Small intestine (tissue), 7 donors: ENCODE results near the gene CASQ1. TPM values are rescaled to one million over a fixed set of nuclear protein-coding genes. Genes with fewer than 3 reads are reported as not detected.

Experiments
- DNase-seq, 2 donors: peaks; one replicate each; pipeline versions ENCODE4 v3.0.0 to v3.0.0-alpha.2; 2013
- FAIRE-seq: peaks from 2 replicates; lab custom pipeline; 2012; peaks lifted over from hg19 to GRCh38; lab: Jason Lieb, UNC
- H3K27ac ChIP-seq, 3 donors: one replicate each; pipeline ENCODE4 v1.5.1; 2013; ENCODE audit warnings: low read length in 2 of 3, mild to moderate bottlenecking in 2 of 3, control low read depth in 1 of 3, inconsistent platforms in 1 of 3, low read depth in 1 of 3, moderate library complexity in 1 of 3
- H3K27me3 ChIP-seq, 3 donors: one replicate each; pipeline ENCODE4 v1.6.1; 2013; ENCODE audit warnings: low read length in 3 of 3, inconsistent platforms in 1 of 3; ENCODE audit not compliant: control insufficient read depth in 3 of 3, insufficient read depth in 3 of 3
- H3K36me3 ChIP-seq, 3 donors: one replicate each; pipeline ENCODE4 v1.6.1; 2013; ENCODE audit warnings: low read length in 3 of 3, inconsistent platforms in 1 of 3, low read depth in 1 of 3, mild to moderate bottlenecking in 1 of 3, moderate library complexity in 1 of 3; ENCODE audit not compliant: control insufficient read depth in 3 of 3, insufficient read depth in 2 of 3
- H3K4me1 ChIP-seq, 3 donors: one replicate each; pipeline ENCODE4 v1.6.1; 2013; ENCODE audit warnings: low read length in 2 of 3, inconsistent platforms in 1 of 3, low read depth in 1 of 3, mild to moderate bottlenecking in 1 of 3, moderate library complexity in 1 of 3; ENCODE audit not compliant: control insufficient read depth in 3 of 3, insufficient read depth in 2 of 3
- H3K4me3 ChIP-seq, 3 donors: one replicate each; pipeline ENCODE4 v1.5.1; 2013; ENCODE audit warnings: low read length in 3 of 3, control low read depth in 1 of 3, inconsistent platforms in 1 of 3, low read depth in 1 of 3, mild to moderate bottlenecking in 1 of 3, moderate library complexity in 1 of 3
- H3K9me3 ChIP-seq, 2 donors: one replicate each; pipeline ENCODE4 v1.6.1; 2013; ENCODE audit warnings: low read depth in 1 of 2, low read length in 1 of 2; ENCODE audit not compliant: control insufficient read depth in 2 of 2, insufficient read depth in 1 of 2
- WGBS, 3 donors: extraction: QIAGEN DNeasy Blood & Tissue Kit; methylation state at CpG; one replicate each; pipeline ENCODE4 v1.1.7; 2013; 5-methylcytosine and 5-hydroxymethylcytosine counted together
- polyA plus RNA-seq, 4 donors: library from polyadenylated mRNA; stranded (reverse) in 3 of 4; unstranded in 1 of 4; fragments of 200-250 nt in 3 of 4; fragments of 120-200 nt in 1 of 4; gene quantifications; one replicate each; pipeline versions ENCODE4 v1.2.1 to v1.2.3, GENCODE V29; 2013
- donor health status: healthy with polysubstance abuse.
- donor health status: control.
- donor health status: control.
- donor health status: Bipolar disorder and iron deficiency.
- donor health status: healthy.

The CASQ1 gene
- polyA plus RNA-seq, 4 donors = 0.45 to 2.1 (median 0.60) TPM

DNA sequence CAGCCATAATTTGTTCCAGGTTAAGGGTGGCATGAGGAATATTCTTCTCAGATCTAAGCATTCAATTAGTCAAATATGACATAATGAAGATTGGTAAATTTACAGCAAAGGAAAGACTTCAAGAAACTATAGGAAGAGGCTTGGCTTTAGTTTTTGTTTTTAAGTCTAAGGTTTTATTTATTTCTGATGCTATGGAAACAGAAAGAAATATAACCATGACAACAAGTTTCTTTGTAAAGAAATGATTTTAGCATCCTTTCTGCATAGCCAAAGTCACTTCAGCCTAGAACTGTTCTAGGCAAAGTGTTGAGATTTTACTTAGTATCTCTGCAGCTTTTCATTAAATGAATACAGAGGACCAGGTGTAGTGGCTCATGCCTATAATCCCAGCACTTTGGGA, 42.5 kb downstream of the CASQ1 start:
- DNase-seq (no peak), FAIRE-seq (no peak)
- Histone ChIP-seq H3K9me3 (no peaks in the 10 kb centered on the region), H3K4me3 (no peak overlapping the region), H3K4me1 (no peaks in the 10 kb centered on the region), H3K27ac (no peak overlapping the region), H3K27me3 (no peaks in the 10 kb centered on the region), H3K36me3 (peaks cover 10 to 31% (median 23%) of the 10 kb centered on the region in 3 donors)

- no peak for DNase-seq
- Histone ChIP-seq H3K4me3 (no peak overlapping the region), H3K9me3 (no peaks in the 10 kb centered on the region), H3K4me1 (no peaks in the 10 kb centered on the region), H3K27me3 (no peaks in the 10 kb centered on the region), H3K36me3 (peaks cover 16 to 33% (median 27%) of the 10 kb centered on the region in 3 donors), H3K27ac (no peak overlapping the region)
- WGBS, 3 donors = 88 to 90% (median 90%) methylated on average over 5 of the region's 5 CpGs
- no peak for FAIRE-seq
Observed at GRCh38 chr1:160236806-160237205, 46.4 kb downstream of the CASQ1 start.

DNA sequence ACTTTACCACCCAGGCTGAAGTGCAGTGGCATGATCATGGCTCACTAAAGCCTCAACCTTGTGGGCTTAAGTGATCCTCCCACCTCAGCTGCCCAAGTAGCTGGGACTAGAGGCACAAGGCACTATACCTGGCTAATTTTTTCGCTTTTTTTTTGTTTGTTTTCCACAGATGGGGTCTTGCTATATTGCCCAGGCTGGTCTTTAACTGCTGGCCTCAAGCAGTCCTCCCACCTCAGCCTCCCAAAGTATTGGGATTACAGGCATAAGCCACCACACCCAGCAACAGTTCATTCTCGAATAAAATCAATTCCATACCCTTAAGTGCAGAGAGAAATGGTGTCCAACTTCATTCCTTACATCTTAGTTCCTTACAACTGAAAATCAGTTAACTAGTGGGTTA, 47.2 kb downstream of the CASQ1 start:
- FAIRE-seq (no peak), DNase-seq (no peak)
- WGBS, 3 donors = 91 to 96% (median 95%) methylated on average over 2 of the region's 2 CpGs
- peaks cover 17 to 30% (median 28%) of the 10 kb centered on the region in 3 donors for H3K36me3 ChIP-seq
- no peaks in the 10 kb centered on the region for H3K9me3 ChIP-seq
- no peaks in the 10 kb centered on the region for H3K27me3 ChIP-seq
- no peaks in the 10 kb centered on the region for H3K4me1 ChIP-seq
- H3K4me3 ChIP-seq = no peak overlapping the region
- H3K27ac ChIP-seq = no peak overlapping the region

GRCh38 chr1:160238408-160238807, 48.0 kb downstream of the CASQ1 start:
- no peak for FAIRE-seq
- Histone ChIP-seq H3K27ac (no peak overlapping the region), H3K4me3 (no peak overlapping the region), H3K4me1 (no peaks in the 10 kb centered on the region), H3K36me3 (peaks cover 17 to 31% (median 27%) of the 10 kb centered on the region in 3 donors), H3K9me3 (no peaks in the 10 kb centered on the region), H3K27me3 (no peaks in the 10 kb centered on the region)
- DNase-seq = no peak
- 90 to 94% (median 91%) methylated on average over 5 of the region's 5 CpGs for WGBS, 3 donors

GRCh38 chr1:160239582-160240299, 49.4 kb downstream of the CASQ1 start:
- Histone ChIP-seq H3K36me3 (peaks cover 17 to 31% (median 27%) of the 10 kb centered on the region in 3 donors), H3K9me3 (no peaks in the 10 kb centered on the region), H3K4me1 (no peaks in the 10 kb centered on the region), H3K27me3 (no peaks in the 10 kb centered on the region), H3K4me3 (no peak overlapping the region), H3K27ac (no peak overlapping the region)
- DNase-seq = no peak
- FAIRE-seq = no peak
- WGBS, 3 donors = 96 to 98% (median 97%) methylated on average over 24 of the region's 24 CpGs

DNA sequence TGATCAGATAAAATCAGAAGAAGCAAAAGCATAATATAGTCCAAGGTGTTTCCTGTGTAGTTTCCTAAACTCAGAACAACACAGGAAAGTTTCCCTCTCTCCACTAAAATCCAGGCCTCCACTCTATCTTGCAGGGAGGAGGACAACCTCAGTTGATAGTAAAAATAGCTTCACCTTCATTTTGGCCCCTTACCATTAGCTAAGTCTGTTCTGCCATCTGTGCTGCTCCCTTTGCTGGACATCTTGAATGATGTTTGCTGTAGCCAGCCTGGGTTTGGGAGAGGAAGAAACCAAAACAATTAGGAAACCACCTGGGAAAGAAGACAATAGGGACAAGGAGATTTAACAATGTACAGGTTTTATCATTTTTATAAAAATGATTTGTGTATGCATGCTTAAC, 53.4 kb downstream of the CASQ1 start:
- Histone ChIP-seq H3K9me3 (no peaks in the 10 kb centered on the region), H3K4me3 (no peak overlapping the region), H3K4me1 (no peaks in the 10 kb centered on the region), H3K36me3 (peaks cover 10 to 19% (median 17%) of the 10 kb centered on the region in 3 donors), H3K27ac (no peak overlapping the region), H3K27me3 (no peaks in the 10 kb centered on the region)
- DNase-seq = no peak
- FAIRE-seq = no peak

DNA sequence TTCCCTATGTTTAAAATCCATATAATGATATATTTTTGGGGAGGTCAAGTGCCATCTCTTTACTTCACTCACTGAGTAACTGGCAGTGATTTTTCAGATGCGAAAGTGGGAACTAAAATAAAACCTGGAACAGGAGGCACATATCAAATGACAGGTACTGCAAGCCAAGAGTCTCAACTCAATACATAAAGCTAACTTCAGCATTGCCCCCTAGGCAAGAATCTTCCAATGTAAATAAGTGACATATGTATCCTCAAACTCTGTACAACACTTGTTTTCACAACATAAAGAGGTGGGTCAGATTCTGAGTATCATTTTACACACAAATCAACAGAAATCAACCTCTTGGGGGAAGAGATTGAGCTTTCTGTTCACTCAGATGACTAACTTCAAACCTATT, 53.8 kb downstream of the CASQ1 start:
- WGBS, 3 donors = 91 to 93% (median 93%) methylated on average over 1 of the region's 1 CpG
- Histone ChIP-seq H3K36me3 (peaks cover 9 to 19% (median 15%) of the 10 kb centered on the region in 3 donors), H3K4me1 (no peaks in the 10 kb centered on the region), H3K27ac (no peak overlapping the region), H3K9me3 (no peaks in the 10 kb centered on the region), H3K27me3 (no peaks in the 10 kb centered on the region), H3K4me3 (no peak overlapping the region)
- no peak for FAIRE-seq
- DNase-seq = no peak

DNA sequence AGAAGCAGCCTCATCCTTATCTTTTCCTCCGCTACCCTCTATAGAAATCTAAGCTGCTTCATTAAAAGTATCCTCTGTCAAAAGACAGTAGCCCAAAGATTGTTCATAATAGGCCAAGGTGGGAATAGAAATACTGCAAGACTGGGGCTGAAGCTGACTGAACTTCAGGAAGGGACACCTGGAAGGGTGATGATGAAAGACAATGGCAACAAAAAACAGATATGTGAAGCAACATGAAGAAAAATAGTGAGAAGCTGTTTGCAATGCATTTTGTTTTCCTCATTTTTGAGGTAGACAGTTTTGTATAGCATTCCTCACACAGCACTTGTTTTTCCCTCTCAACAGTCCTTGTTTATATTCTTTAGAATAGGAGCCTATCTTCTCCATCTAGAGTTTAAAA, 55.1 kb downstream of the CASQ1 start:
- Histone ChIP-seq H3K4me1 (no peaks in the 10 kb centered on the region), H3K4me3 (no peak overlapping the region), H3K9me3 (no peaks in the 10 kb centered on the region), H3K27me3 (no peaks in the 10 kb centered on the region), H3K27ac (no peak overlapping the region), H3K36me3 (peaks cover 3 to 10% (median 7%) of the 10 kb centered on the region in 3 donors)
- FAIRE-seq (no peak), DNase-seq (no peak)
- WGBS, 3 donors = 95 to 100% (median 97%) methylated on average over 1 of the region's 1 CpG

GRCh38 chr1:160247053-160247452, 56.7 kb downstream of the CASQ1 start:
- no peak overlapping the region for H3K27ac ChIP-seq
- peaks cover 3 to 7% (median 6%) of the 10 kb centered on the region in 3 donors for H3K36me3 ChIP-seq
- FAIRE-seq (no peak), DNase-seq (no peak)
- no peak overlapping the region for H3K4me3 ChIP-seq
- WGBS, 3 donors = 97 to 100% (median 100%) methylated on average over 1 of the region's 1 CpG
- no peaks in the 10 kb centered on the region for H3K9me3 ChIP-seq
- H3K4me1 ChIP-seq = no peaks in the 10 kb centered on the region
- H3K27me3 ChIP-seq = no peaks in the 10 kb centered on the region
